ENCODE measurements around the gene RBM19.

RBM19 gene

GRCh38 chr12:113950873-113951272 lies 15.3 kb downstream of the RBM19 start:
- no peak for DNase-seq

GRCh38 chr12:113949321-113950305 lies 16.5 kb downstream of the RBM19 start:
- DNase-seq = no peak

GRCh38 chr12:113948151-113948914 lies 17.8 kb downstream of the RBM19 start:
- no peak for DNase-seq

- no peak for DNase-seq
Measured at GRCh38 chr12:113946175-113946574, 19.9 kb downstream of the RBM19 start.

GRCh38 chr12:113945174-113946173 lies 20.7 kb downstream of the RBM19 start:
- no peak for DNase-seq

GRCh38 chr12:113942209-113942608 lies 23.9 kb downstream of the RBM19 start:
- no peak for DNase-seq

- DNase-seq = no peak
Measured at GRCh38 chr12:113941208-113941486, 25.0 kb downstream of the RBM19 start.

GRCh38 chr12:113940357-113941207 lies 25.5 kb downstream of the RBM19 start:
- DNase-seq = no peak

GRCh38 chr12:113939867-113940266 lies 26.3 kb downstream of the RBM19 start:
- no peak for DNase-seq

GRCh38 chr12:113938471-113938870 lies 27.7 kb downstream of the RBM19 start:
- no peak for DNase-seq

- no peak for DNase-seq
Measured at GRCh38 chr12:113936460-113936859, 29.7 kb downstream of the RBM19 start.

GRCh38 chr12:113935459-113935858 lies 30.7 kb downstream of the RBM19 start:
- no peak for DNase-seq

- DNase-seq = no peak
Measured at GRCh38 chr12:113934946-113935345, 31.2 kb downstream of the RBM19 start.

GRCh38 chr12:113934060-113934814 lies 31.9 kb downstream of the RBM19 start:
- DNase-seq = no peak

GRCh38 chr12:113933201-113933786 lies 32.8 kb downstream of the RBM19 start:
- DNase-seq = no peak

- DNase-seq = no peak
Measured at GRCh38 chr12:113932381-113933196, 33.5 kb downstream of the RBM19 start.

GRCh38 chr12:113931517-113931916 lies 34.6 kb downstream of the RBM19 start:
- DNase-seq = no peak

GRCh38 chr12:113930249-113930648 lies 35.9 kb downstream of the RBM19 start:
- DNase-seq = no peak

- DNase-seq = no peak
Measured at GRCh38 chr12:113929312-113929989, 36.7 kb downstream of the RBM19 start.

All from CD4-positive, alpha-beta T cell treated with Interleukin-10 for 1 hour (primary cell).